ENCODE data around the gene GLB1L3. TPM values are rescaled to one million over a fixed set of nuclear protein-coding genes. Genes with fewer than 3 reads are reported as not detected.

The GLB1L3 gene
- 10 to 100 TPM; 11.8 to 13.2 TPM for total RNA-seq

GRCh38 chr11:134275534-134276395 is at the start of gene GLB1L3:
GLB1L3 (plus strand) TSS chr11:134276379; CDS start chr11:134276741, 362 bp downstream.
- H3K9me3 Mint-ChIP-seq: peaks cover 1% of the 10 kb centered on the region
- H3K4me3 Mint-ChIP-seq: peak within 1 kb of the TSS; percentile 95
- CTCF ChIA-PET: interaction anchor here (0.6 to 7.3 kb wide), 7 partner anchors 12 to 225 kb away, joined by 3 to 61 read pairs (median 4); partner anchors contain the start of genes ACAD8, NCAPD3 and VPS26B
- H3K27ac Mint-ChIP-seq: peak within 1 kb of the TSS; percentile 98
- peaks cover 6% of the 10 kb centered on the region for H3K27me3 Mint-ChIP-seq (ENCODE audit: low read depth)
- H3K4me1 Mint-ChIP-seq (ENCODE audit: low read depth): peaks cover 36% of the 10 kb centered on the region
- intact Hi-C loops (cut with micrococcal nuclease): loop anchor here (1.0 kb wide), 4 partner anchors 13 to 56 kb away; partner anchors contain the start of genes ACAD8, GLB1L2, THYN1 and VPS26B
- peak; percentile 83 for DNase-seq
- H3K36me3 Mint-ChIP-seq (ENCODE audit: low read depth): peaks cover 10% of the 10 kb centered on the region

- Mint-ChIP-seq H3K9me3 (no peaks in the 10 kb centered on the region), H3K36me3 (ENCODE audit: low read depth) (peaks cover 14% of the 10 kb centered on the region), H3K27me3 (ENCODE audit: low read depth) (no peaks in the 10 kb centered on the region), H3K4me1 (ENCODE audit: low read depth) (peaks cover 69% of the 10 kb centered on the region), H3K4me3 (peak overlapping the region; percentile 41), H3K27ac (no peak overlapping the region)
- DNase-seq: no peak
- intact Hi-C loops (cut with micrococcal nuclease): no loop called here
- CTCF ChIA-PET: interaction anchor here (0.7 to 1.2 kb wide), 2 partner anchors 20 to 23 kb away, joined by 3 to 5 read pairs; no protein-coding TSS in a partner anchor
Observed at GRCh38 chr11:134226806-134227325, 49.3 kb upstream of the GLB1L3 start.

GRCh38 chr11:134228625-134229024 is 47.6 kb upstream of the GLB1L3 start:
- Mint-ChIP-seq H3K9me3 (no peaks in the 10 kb centered on the region), H3K4me1 (ENCODE audit: low read depth) (peaks cover 54% of the 10 kb centered on the region), H3K4me3 (no peak overlapping the region), H3K27ac (no peak overlapping the region), H3K27me3 (ENCODE audit: low read depth) (no peaks in the 10 kb centered on the region), H3K36me3 (ENCODE audit: low read depth) (no peaks in the 10 kb centered on the region)
- intact Hi-C loops (cut with micrococcal nuclease): no loop called here
- DNase-seq: peak; percentile 56
- CTCF ChIA-PET: interaction anchor here (0.8 kb wide), 1 partner anchor 21 kb away, joined by 3 read pairs; no protein-coding TSS in a partner anchor

GRCh38 chr11:134229126-134229790 is 46.9 kb upstream of the GLB1L3 start:
- no peak for DNase-seq
- H3K27ac Mint-ChIP-seq: no peak overlapping the region
- H3K9me3 Mint-ChIP-seq: no peaks in the 10 kb centered on the region
- CTCF ChIA-PET: interaction anchor here (0.8 to 1.0 kb wide), 2 partner anchors 14 to 20 kb away, joined by 3 read pairs; no protein-coding TSS in a partner anchor
- intact Hi-C loops (cut with micrococcal nuclease): no loop called here
- H3K27me3 Mint-ChIP-seq (ENCODE audit: low read depth): no peaks in the 10 kb centered on the region
- no peak overlapping the region for H3K4me3 Mint-ChIP-seq
- H3K4me1 Mint-ChIP-seq (ENCODE audit: low read depth): peaks cover 54% of the 10 kb centered on the region
- no peaks in the 10 kb centered on the region for H3K36me3 Mint-ChIP-seq (ENCODE audit: low read depth)

GRCh38 chr11:134230339-134230738 is 45.8 kb upstream of the GLB1L3 start:
- intact Hi-C loops (cut with micrococcal nuclease): no loop called here
- Mint-ChIP-seq H3K4me3 (no peak overlapping the region), H3K4me1 (ENCODE audit: low read depth) (peaks cover 54% of the 10 kb centered on the region), H3K27me3 (ENCODE audit: low read depth) (no peaks in the 10 kb centered on the region), H3K36me3 (ENCODE audit: low read depth) (peaks cover 3% of the 10 kb centered on the region), H3K27ac (no peak overlapping the region), H3K9me3 (no peaks in the 10 kb centered on the region)
- CTCF ChIA-PET: interaction anchor here (1.0 kb wide), 1 partner anchor 13 kb away, joined by 3 read pairs; no protein-coding TSS in a partner anchor
- no peak for DNase-seq

- H3K36me3 Mint-ChIP-seq (ENCODE audit: low read depth): peaks cover 3% of the 10 kb centered on the region
- CTCF ChIA-PET: no interaction called here
- no peak overlapping the region for H3K27ac Mint-ChIP-seq
- peaks cover 37% of the 10 kb centered on the region for H3K4me1 Mint-ChIP-seq (ENCODE audit: low read depth)
- H3K4me3 Mint-ChIP-seq: no peak overlapping the region
- intact Hi-C loops (cut with micrococcal nuclease): no loop called here
- no peaks in the 10 kb centered on the region for H3K9me3 Mint-ChIP-seq
- no peaks in the 10 kb centered on the region for H3K27me3 Mint-ChIP-seq (ENCODE audit: low read depth)
- no peak for DNase-seq
Observed at GRCh38 chr11:134231958-134232659, 44.1 kb upstream of the GLB1L3 start.

GRCh38 chr11:134233729-134234179 is 42.4 kb upstream of the GLB1L3 start:
- H3K4me1 Mint-ChIP-seq (ENCODE audit: low read depth): peaks cover 21% of the 10 kb centered on the region
- H3K4me3 Mint-ChIP-seq: no peak overlapping the region
- no peak for DNase-seq
- no peaks in the 10 kb centered on the region for H3K27me3 Mint-ChIP-seq (ENCODE audit: low read depth)
- intact Hi-C loops (cut with micrococcal nuclease): no loop called here
- CTCF ChIA-PET: interaction anchor here (1.2 to 1.6 kb wide), 2 partner anchors 10 to 28 kb away, joined by 3 to 6 read pairs; no protein-coding TSS in a partner anchor
- H3K36me3 Mint-ChIP-seq (ENCODE audit: low read depth): peaks cover 12% of the 10 kb centered on the region
- H3K9me3 Mint-ChIP-seq: no peaks in the 10 kb centered on the region
- H3K27ac Mint-ChIP-seq: no peak overlapping the region

GRCh38 chr11:134235399-134235798 is 40.8 kb upstream of the GLB1L3 start:
- CTCF ChIA-PET: interaction anchor here (1.6 kb wide), 1 partner anchor 26 kb away, joined by 6 read pairs; no protein-coding TSS in a partner anchor
- intact Hi-C loops (cut with micrococcal nuclease): no loop called here
- no peak overlapping the region for H3K27ac Mint-ChIP-seq
- peaks cover 12% of the 10 kb centered on the region for H3K36me3 Mint-ChIP-seq (ENCODE audit: low read depth)
- no peak overlapping the region for H3K4me3 Mint-ChIP-seq
- H3K27me3 Mint-ChIP-seq (ENCODE audit: low read depth): no peaks in the 10 kb centered on the region
- no peaks in the 10 kb centered on the region for H3K9me3 Mint-ChIP-seq
- no peak for DNase-seq
- H3K4me1 Mint-ChIP-seq (ENCODE audit: low read depth): peaks cover 6% of the 10 kb centered on the region

- peak overlapping the region; percentile 1 for H3K27ac Mint-ChIP-seq
- CTCF ChIA-PET: interaction anchor here (0.7 kb wide), 1 partner anchor 14 kb away, joined by 3 read pairs; no protein-coding TSS in a partner anchor
Observed at GRCh38 chr11:134236834-134237556, 39.2 kb upstream of the GLB1L3 start.

GRCh38 chr11:134237557-134237922 is 38.6 kb upstream of the GLB1L3 start:
- CTCF ChIA-PET: interaction anchor here (0.7 kb wide), 1 partner anchor 13 kb away, joined by 3 read pairs; no protein-coding TSS in a partner anchor
- H3K36me3 Mint-ChIP-seq (ENCODE audit: low read depth): peaks cover 13% of the 10 kb centered on the region
- intact Hi-C loops (cut with micrococcal nuclease): no loop called here

More at GRCh38 chr11:134236834-134237556, 39.2 kb upstream of the GLB1L3 start:
- intact Hi-C loops (cut with micrococcal nuclease): no loop called here
- no peak overlapping the region for H3K4me3 Mint-ChIP-seq
- H3K36me3 Mint-ChIP-seq (ENCODE audit: low read depth): peaks cover 12% of the 10 kb centered on the region
- no peaks in the 10 kb centered on the region for H3K4me1 Mint-ChIP-seq (ENCODE audit: low read depth)
- DNase-seq: no peak
- no peaks in the 10 kb centered on the region for H3K27me3 Mint-ChIP-seq (ENCODE audit: low read depth)
- H3K9me3 Mint-ChIP-seq: no peaks in the 10 kb centered on the region

GRCh38 chr11:134238956-134239355 is 37.2 kb upstream of the GLB1L3 start:
- Mint-ChIP-seq H3K9me3 (no peaks in the 10 kb centered on the region), H3K4me1 (ENCODE audit: low read depth) (no peaks in the 10 kb centered on the region), H3K4me3 (no peak overlapping the region), H3K36me3 (ENCODE audit: low read depth) (peaks cover 14% of the 10 kb centered on the region), H3K27me3 (ENCODE audit: low read depth) (no peaks in the 10 kb centered on the region), H3K27ac (no peak overlapping the region)
- CTCF ChIA-PET: no interaction called here
- DNase-seq: no peak
- intact Hi-C loops (cut with micrococcal nuclease): no loop called here

More at GRCh38 chr11:134237557-134237922, 38.6 kb upstream of the GLB1L3 start:
- H3K4me1 Mint-ChIP-seq (ENCODE audit: low read depth): no peaks in the 10 kb centered on the region
- peak overlapping the region; percentile 1 for H3K27ac Mint-ChIP-seq
- no peak for DNase-seq
- H3K4me3 Mint-ChIP-seq: no peak overlapping the region
- H3K9me3 Mint-ChIP-seq: no peaks in the 10 kb centered on the region
- H3K27me3 Mint-ChIP-seq (ENCODE audit: low read depth): no peaks in the 10 kb centered on the region

All from activated naive CD4-positive, alpha-beta T cell treated with anti-CD3 and anti-CD28 coated beads for 36 hours (primary cell).